HG02840 (cell line): Measurements from ENCODE around the gene KRT26.
"Not testable (repeated sequence)": the region's sequence is repeated elsewhere in the genome, so short reads cannot be mapped to it uniquely, and the experiment has no call there.

ENCODE experiments used
- ATAC-seq: cut with Tn5 transposase; IDR thresholded peaks from one replicate; pipeline ENCODE4 v1.9.1; 2021; ENCODE audit warnings: mild to moderate bottlenecking, moderate library complexity, moderate number of reproducible peaks; ENCODE audit not compliant: unreplicated experiment, low FRiP score

KRT26 gene

DNA sequence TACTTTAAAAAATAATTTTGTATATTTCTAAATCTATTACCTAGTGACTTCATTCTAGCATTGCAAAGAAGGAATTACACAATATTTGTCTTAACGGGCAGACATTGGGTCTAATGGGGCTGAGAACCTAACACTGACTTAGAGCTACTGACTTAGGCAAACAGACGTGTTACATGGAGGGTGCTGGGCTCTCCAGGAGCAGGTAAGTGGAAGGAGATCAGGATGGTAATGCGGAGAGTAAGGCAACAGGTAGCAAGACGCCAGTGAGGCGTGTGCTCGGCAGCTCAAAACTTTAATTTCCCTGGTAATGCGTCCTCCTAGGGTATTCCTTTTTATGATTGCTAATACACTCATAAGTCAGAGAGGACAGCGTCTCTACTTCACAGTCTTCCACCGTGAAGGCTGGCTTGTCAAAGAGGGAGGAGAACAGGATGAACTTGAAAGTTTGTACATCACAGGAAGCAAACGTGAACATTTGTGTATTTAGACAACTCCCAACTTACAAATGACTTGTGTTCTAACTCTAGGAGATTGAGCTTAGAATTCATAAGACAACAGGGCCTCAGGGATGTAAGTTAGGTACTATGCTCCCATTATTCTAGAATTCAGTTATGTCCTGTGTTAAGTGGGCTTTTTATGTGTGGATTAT lies 23.1 kb upstream of the KRT26 start:
- no peak for ATAC-seq

DNA sequence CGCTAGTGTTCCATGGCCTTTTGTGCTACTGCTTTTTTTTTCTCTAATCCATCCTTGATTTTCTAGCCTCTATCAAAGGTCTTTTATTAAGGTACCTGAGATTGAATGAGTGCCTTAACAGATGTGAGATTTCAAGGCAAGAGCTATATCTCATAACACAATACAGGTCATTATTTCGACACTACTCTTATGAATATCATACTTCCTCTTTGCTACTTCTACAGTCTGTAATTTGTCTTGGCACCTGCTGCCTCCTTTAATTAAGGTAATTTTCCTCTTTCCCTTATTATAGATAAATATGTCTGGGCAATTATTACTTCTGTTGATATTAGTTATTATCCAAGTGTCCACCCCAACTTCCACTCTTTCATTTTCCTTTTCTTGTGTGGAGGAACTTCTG lies 22.5 kb upstream of the KRT26 start:
- no peak for ATAC-seq

DNA sequence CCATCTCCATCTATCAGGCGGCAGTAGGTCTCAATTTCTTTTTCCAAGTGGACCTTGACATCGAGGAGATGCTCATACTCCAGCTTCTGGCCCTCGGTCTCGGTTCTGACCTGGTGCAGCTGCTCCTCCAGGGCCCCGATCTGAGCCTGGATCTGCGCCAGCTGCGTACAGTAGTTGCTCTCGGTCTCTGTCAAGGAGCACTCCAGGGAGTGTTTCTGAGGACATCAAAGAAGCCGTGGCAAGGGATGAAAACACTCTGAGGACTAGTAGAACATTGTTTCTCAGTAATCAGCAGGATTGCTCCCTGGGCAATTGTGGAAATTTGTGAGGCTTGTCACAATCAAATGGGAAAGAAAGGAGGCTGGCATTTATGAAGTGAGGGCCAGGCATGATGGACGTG lies 21.8 kb upstream of the KRT26 start:
- ATAC-seq: no peak

DNA sequence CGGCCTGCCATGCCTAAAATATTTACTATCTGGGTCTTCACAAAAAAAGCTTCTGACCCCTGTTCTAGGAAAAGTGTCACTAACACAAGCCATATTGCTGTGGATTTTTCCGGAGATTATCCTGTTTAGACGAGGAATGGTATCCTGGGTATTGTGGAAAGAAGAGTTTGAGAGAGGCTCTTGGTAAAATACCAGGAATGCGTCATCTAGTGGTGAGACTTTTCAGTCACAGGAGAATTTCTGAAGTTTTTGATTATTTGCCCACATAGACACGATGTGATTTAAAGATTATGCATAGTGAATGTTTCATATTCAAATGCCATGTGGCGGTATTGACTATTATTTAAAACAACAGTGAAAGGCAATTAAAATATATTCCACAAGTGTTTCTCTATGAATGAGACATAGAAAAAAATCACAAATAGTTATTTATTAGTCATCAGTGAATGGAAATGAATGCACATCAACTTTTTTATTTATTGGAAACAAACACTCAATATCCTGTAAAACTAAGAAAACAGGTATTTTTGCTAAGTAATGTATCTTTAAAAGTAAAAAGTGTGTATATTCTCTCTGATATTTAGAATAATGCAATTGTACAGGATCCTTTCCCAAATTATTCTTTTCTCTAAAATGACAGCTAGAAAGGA lies 19.9 kb upstream of the KRT26 start:
- ATAC-seq: no peak

DNA sequence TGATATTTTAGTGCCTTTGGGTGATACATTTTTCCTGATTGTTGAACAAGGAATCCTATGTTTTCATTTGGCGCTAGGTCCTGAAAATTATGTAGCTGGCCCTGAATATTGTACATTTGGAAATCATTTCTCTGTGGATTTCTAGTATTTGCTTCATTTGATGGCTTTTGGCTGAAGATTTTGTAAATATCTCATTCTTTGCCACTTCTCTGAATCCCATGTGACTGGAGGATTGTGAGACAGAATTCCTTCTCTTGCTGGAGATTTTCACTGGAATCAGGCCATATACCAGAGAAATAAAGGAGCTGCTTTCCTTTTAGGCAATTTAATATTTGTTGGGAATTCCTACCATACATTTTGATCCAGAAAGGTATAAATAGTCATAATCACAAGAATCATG lies 19.1 kb upstream of the KRT26 start:
- ATAC-seq: no peak

DNA sequence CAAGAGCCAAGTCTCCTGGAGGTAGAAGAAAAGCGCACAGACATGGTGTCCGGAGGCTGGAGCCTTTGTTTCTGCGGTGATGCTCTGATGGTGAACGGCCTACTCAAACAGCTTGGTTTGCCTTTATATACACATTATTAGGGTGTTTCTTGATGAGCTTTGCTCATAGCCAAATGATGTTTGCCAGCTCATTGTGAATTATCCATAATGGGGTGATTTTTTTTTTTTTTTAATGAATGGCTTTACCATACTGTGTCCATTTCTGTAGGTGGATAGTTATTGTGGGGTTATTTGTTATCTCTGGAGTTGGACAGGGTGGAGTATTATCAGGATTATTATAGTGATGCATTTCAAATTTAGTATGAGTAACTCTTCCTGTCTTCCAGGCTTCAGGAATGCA lies 10.4 kb upstream of the KRT26 start, which contains the start of gene KRT27:
Gene KRT27 (minus strand): TSS at position 101 of the 400 bp plus-strand sequence. CDS start 57 bp downstream, at position 44.
- ATAC-seq: no peak

DNA sequence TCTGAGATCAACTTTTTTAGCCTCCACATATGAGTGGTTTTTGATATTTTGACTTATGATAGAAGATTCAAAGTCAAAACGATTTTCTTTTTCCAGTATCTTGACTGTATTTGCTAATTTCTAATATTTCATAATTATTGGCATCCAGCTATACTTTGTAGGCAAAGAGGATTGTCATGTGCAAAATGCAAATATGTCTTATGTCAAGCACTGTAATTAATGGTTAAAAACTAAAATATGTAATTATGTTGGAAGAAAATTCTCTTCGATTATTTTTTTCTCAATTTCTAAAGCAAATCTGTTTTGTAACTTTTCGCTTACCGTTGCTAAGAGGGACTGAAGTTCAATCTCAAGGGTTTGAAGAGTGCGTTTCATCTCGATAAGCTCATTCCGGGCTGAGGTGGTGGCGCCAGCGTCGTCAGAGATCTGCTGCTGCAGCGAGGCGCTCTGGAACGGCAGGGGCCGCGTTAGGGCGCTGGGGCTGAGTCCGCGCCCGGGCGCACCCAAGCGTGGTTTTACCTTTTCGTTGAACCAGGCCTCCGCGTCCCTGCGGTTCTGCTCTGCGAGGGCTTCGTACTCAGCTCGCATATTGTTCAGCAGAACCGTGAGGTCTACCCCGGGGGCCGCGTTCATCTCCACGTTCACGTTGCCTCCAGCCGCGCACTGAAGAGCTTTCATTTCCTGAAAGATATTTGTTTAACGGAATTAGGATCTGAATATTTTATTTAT lies 7.3 kb upstream of the KRT26 start:
- ATAC-seq: no peak

DNA sequence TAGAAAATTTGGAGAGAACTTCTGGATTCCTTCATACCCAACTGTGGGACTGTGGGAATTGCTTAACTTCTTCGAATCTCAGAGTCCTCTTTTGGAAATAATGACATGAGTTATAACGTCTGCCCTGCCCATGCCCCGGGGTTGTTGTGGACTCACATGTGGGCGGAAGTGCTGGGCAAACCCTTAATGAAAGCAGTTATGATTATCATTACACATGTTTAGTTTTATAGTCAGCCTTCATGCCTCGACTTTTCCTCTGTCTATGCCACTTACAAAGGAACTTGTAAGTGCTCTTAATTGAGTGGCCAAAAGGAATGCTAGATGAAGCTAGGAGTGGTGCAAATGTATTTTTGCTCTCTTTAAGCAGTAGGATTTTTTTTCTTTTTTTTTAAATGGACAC lies 6.5 kb upstream of the KRT26 start:
- no peak for ATAC-seq

DNA sequence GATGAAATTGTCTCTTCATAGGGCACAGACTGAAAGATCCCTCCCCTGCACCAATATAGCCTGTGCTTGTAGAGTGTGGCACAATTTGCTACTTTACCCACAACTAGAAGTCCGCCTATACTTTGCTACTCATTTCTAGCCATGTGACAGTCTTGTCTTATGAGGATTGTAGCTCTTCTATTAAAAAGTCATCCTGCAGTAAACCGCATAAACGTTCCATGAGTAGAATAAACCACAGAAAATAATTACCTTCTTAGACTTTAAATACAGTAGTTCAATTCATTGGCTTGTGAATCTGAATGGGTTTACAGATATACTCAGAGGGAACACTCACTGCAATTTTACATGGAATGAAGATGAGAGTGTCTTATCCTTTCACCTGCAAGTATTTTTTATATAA lies 6.0 kb upstream of the KRT26 start:
- no peak for ATAC-seq

DNA sequence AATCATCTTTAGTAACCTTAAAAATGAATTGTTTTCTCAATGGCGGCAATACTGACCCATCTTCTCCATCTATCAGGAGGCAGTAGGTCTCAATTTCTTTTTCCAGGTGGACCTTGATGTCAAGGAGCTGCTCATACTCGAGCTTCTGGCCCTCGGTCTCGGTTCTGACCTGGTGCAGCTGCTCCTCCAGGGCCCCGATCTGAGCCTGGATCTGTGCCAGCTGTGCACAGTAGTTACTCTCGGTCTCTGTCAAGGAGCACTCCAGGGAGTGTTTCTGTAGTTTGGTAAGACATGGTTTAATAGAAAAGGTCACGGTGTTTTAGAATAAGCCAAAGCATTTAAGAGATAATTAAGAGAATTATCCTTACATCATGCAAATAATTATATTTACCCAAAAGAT lies 5.5 kb upstream of the KRT26 start:
- no peak for ATAC-seq

DNA sequence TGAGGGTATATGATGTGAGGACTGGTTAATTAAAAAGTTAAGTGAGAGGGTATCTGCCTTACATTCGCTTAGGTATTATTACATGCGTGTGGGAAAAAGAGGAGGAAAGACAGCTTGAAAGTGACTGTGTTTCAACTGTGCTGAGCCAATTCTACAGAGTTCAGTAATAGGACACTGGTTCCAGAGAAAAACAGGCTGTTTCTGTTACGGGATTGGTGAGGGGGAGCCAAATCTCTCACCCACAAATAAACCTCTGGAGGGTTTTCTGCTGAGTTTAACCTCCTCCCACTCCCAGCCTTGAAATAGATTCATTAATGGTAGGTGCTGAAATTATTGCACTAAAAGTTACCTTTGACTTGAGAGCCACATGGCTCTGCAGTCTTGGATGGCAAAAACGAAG lies 3.9 kb upstream of the KRT26 start:
- no peak for ATAC-seq

DNA sequence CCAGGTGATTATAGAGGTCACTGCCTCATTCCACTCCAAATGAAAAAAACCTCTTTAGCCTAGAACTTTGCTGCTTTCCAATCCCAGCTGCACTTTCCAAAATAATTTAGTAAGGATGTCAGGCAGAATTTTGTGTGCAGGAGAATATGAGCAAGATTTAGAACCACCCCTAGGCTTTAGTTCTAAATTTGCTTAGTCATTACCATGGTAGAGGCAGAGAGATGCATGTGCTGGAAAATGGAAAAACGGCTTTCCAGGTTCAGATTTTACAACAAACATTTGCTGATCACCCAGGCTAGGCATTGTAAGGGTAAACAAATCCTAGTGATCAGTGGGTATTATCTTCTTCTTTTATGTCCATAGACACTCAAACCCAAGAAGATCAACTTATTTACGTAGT lies 6.3 kb downstream of the KRT26 start:
- no peak for ATAC-seq

DNA sequence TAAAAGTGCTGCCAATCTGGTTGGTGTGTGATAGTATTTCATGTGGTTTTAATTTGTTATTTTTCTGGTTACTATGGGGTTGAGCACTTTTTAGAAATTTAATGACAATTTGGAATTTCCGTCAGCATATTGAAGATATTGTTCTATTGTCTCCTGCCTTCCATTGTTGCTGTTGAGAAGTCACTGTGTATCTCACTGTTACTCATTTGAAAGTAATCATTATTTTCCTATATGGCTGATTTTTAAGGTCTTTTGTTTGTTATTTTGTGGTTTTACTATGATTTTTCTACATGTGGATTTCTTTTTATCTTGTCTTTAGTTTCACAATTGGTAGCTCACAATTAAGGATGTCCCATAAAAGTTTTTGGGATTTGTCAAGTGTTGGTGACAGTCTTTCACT lies 8.2 kb downstream of the KRT26 start:
- ATAC-seq: no peak

DNA sequence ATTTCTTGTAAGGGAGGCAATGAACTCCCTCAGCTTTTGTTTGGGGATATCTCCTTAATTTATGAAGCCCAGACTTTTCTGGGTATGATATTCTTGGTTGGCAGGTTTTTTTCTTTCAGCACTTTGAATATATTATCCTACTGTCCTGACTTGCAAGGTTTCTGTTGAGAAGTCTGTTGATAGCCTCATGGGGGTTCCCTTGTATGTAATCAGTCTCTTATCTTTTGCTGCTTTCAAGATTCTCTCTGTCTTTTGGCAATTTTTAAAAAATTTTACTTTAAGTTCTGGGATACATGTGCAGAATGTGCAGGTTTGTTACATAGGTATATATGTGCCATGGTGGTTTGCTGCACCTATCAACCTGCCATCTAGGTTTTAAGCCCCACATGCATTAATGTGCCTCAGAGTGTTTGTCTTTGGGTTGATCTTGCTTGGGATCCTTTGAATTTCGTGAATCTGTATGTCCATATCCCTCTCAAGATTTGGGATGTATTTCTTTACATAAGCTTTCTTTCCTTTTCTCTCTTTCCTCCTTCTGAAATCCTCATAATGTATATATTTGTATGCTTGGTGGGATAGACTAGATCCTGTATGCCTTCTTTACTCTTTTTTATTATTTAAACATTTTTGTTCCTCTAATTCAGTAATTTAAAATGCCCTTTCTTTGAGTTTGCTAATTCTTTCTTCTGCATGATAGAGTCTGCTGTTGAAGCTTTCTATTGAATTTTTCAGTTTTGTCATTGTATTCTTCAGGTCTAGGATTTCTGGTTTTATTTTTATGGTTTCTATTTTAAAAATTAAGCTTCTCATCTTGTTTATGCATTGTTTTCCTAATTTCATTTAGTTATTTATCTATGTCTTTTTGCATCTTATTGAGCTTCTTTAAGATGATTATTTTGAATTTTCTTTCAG lies 11.6 kb downstream of the KRT26 start:
- no peak for ATAC-seq

DNA sequence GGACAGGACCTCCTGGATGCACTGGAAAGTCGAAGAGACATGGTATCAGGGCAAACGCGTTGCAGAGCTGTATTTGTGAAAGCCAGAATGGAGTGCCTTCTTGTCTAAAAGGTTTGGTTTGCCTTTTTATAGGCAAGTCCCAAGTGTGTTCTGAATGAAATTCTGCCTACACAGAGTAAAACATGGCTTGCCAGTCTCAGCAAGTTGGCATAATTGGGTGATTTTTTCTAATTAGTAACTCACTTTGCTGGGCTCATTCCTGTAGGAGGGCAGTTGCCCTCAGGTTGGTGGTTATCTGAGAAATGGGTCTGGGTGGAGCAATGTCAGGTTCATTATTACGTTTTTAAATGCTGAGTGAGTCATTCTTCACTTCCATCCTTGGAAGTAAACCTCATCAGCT lies 16.8 kb downstream of the KRT26 start, which contains the start of gene KRT25:
Gene KRT25 (minus strand): TSS at position 101 of the 400 bp plus-strand sequence. CDS start 60 bp downstream, at position 41.
- ATAC-seq: no peak

DNA sequence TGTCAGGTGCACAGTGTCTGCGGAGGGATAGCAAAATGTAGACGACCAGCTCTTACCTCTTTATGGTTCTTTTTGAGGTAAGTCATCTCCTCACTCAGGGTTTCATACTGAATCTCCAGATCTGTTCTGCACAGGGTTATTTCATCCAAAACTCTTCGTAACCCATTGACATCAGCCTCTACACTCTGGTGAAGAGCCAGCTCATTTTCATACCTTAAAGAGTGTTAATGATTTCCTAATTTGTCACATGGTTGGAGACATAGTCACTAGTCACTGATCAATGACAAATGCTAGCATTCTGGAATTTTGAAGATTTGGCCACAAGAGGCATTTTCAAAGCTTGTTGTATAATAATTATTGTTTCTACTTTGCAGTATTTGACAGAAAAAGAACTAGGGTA lies 18.2 kb downstream of the KRT26 start:
- ATAC-seq: no peak

DNA sequence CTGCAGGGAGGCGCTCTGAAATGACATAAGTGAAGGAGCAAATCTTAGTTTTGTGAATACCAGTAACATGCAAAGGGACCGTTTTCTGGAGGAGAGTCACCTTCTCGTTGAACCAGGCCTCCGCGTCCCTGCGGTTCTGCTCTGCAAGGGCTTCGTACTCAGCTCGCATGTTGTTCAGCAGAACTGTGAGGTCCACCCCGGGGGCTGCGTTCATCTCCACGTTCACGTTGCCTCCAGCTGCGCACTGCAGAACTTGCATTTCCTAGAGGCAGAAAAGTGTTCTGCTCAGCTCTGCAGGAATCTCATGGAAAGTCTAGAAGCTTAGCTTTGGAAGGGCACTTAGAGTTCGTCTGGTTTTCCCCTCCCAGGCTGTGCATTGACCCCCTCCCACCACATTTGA lies 20.9 kb downstream of the KRT26 start:
- no peak for ATAC-seq

DNA sequence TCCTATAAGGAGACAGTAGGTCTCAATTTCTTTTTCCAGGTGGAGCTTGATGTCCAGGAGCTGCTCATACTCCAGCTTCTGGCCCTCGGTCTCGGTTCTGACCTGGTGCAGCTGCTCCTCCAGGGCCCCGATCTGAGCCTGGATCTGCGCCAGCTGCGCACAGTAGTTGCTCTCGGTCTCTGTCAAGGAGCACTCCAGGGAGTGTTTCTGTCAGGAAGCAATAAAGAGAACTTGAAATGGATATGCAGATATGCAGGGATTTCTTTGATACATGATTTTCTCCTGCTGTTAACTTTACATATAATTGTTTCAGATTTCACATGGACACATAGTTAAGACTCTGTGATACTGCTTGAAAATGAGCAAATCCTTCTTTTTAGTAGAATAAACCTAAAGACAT lies 21.6 kb downstream of the KRT26 start:
- no peak for ATAC-seq

DNA sequence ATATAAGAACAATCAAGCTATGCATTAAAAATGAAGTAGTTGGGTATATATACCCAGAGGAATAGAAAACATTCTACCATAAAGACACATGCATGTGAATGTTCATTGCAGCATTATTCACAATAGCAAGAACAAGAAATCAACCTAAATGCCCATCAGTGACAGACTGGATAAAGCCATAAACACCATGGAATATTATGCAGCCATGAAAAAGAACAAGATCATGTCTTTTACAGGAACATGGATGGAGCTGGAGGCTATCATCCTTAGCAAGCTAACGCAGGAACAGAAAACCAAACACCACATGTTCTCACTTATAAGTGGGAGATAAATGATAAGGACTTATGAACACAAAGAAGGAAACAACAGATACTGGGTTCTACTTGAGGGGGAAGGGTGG lies 23.3 kb downstream of the KRT26 start:
- ATAC-seq: not testable (repeated sequence)

DNA sequence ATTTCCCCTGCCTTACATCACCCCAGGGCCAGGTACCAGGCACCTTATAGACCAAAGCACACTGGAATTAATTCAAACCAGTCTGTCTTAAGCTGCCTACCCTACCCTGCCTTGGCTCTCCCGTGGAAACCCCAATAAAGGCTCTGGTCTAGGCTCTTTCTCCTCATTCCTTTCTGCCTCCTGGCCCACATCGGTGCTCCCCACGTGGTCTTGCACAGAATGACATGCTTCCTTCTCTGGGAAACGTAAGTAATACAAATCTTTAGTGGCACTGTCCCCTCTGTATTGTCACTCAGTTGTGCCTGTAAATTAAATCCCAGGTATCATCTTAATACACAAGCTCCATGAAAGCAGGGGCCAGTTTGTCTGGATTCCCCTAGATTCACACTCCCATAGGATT lies 33.4 kb downstream of the KRT26 start:
- no peak for ATAC-seq

DNA sequence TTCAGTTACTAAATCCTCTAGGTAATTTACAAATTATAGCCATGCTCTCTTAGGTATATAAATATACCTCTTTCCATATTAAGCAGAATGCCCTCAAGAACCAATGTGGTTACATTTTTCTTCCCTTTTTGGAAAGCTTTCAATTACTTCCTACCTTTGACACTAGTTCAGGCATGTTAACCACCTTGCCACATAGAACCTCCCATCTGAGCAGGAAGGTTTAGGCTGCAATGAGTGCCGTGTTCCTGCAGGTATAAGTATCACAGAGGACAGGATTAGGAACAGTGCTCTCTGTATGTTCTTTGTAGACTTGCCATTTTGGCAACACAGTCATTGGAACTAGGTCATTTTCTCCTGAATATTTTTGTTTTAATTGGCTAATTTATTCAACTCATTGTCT lies 37.0 kb downstream of the KRT26 start:
- ATAC-seq: no peak
